NOMO-1 treated with dmso at 0.1 percent for 144 hours (cell line): ENCODE results near the gene HS2ST1.
"Not testable (repeated sequence)": the region's sequence is repeated elsewhere in the genome, so short reads cannot be mapped to it uniquely, and the experiment has no call there.

Source experiments
- DNase-seq: peaks from one replicate; lab custom pipeline; 2025; ENCODE audit not compliant: unreplicated experiment; lab: John Stamatoyannopoulos, UW

The HS2ST1 gene

GRCh38 chr1:87056974-87057373, 142.5 kb downstream of the HS2ST1 start:
- no peak for DNase-seq

- DNase-seq, result no peak
These were observed 143.9 kb downstream of the HS2ST1 start for GRCh38 chr1:87058343-87058649.

- DNase-seq, result no peak
These were observed 147.3 kb downstream of the HS2ST1 start for GRCh38 chr1:87061742-87062156.

GRCh38 chr1:87062687-87063086, 148.3 kb downstream of the HS2ST1 start:
- no peak for DNase-seq

GRCh38 chr1:87064309-87064708, 149.9 kb downstream of the HS2ST1 start:
- no peak for DNase-seq

- DNase-seq, result no peak
These were observed 150.6 kb downstream of the HS2ST1 start for GRCh38 chr1:87064986-87065385.

- not testable (repeated sequence) for DNase-seq
These were observed 152.3 kb downstream of the HS2ST1 start for GRCh38 chr1:87066708-87067107.

GRCh38 chr1:87072411-87072810, 158.0 kb downstream of the HS2ST1 start:
- no peak for DNase-seq

- no peak for DNase-seq
These were observed 158.5 kb downstream of the HS2ST1 start for GRCh38 chr1:87072904-87073303.

- no peak for DNase-seq
These were observed 159.8 kb downstream of the HS2ST1 start for GRCh38 chr1:87074001-87074795.

- no peak for DNase-seq
These were observed 163.7 kb downstream of the HS2ST1 start for GRCh38 chr1:87077959-87078639.

- no peak for DNase-seq
These were observed 169.9 kb downstream of the HS2ST1 start for GRCh38 chr1:87084244-87084836.

GRCh38 chr1:87086120-87086519, 171.7 kb downstream of the HS2ST1 start:
- no peak for DNase-seq

- DNase-seq, result no peak
These were observed 174.8 kb downstream of the HS2ST1 start for GRCh38 chr1:87089070-87089736.

GRCh38 chr1:87089823-87090222, 175.4 kb downstream of the HS2ST1 start:
- DNase-seq, result no peak

GRCh38 chr1:87091425-87091824, 177.0 kb downstream of the HS2ST1 start:
- peak; percentile 50 for DNase-seq

- DNase-seq, result no peak
These were observed 178.4 kb downstream of the HS2ST1 start for GRCh38 chr1:87092846-87093245.

GRCh38 chr1:87093286-87093685, 178.9 kb downstream of the HS2ST1 start:
- no peak for DNase-seq

GRCh38 chr1:87094238-87094637, 179.8 kb downstream of the HS2ST1 start:
- no peak for DNase-seq

- DNase-seq, result no peak
These were observed 185.8 kb downstream of the HS2ST1 start for GRCh38 chr1:87100271-87100670.

GRCh38 chr1:87103074-87103473, 188.6 kb downstream of the HS2ST1 start:
- DNase-seq, result no peak

- no peak for DNase-seq
These were observed 189.7 kb downstream of the HS2ST1 start for GRCh38 chr1:87104140-87104539.
